NCI-H446 treated with DMSO at 0.1 percent for 48 hours (cell line): ENCODE results near the gene GUCY2D.
"Not testable (repeated sequence)": the region's sequence is repeated elsewhere in the genome, so short reads cannot be mapped to it uniquely, and the experiment has no call there.

ENCODE experiments used
- DNase-seq: peaks from one replicate; lab custom pipeline; 2025; lab: John Stamatoyannopoulos, UW

GUCY2D gene

GRCh38 chr17:8001976-8002720 is at the start of gene GUCY2D:
GUCY2D (plus strand) TSS chr17:8002615; CDS start chr17:8003048, 433 bp downstream.
- DNase-seq, result no peak

- not testable (repeated sequence) for DNase-seq
These were observed 49.1 kb upstream of the GUCY2D start for GRCh38 chr17:7953266-7953665.

GRCh38 chr17:7955414-7956227 is 46.8 kb upstream of the GUCY2D start:
- DNase-seq, result no peak

- DNase-seq, result no peak
These were observed 46.0 kb upstream of the GUCY2D start for GRCh38 chr17:7956228-7956965.

- DNase-seq, result no peak
These were observed 42.7 kb upstream of the GUCY2D start for GRCh38 chr17:7959503-7960253.

- DNase-seq, result no peak
These were observed 41.0 kb upstream of the GUCY2D start for GRCh38 chr17:7961421-7961820.

GRCh38 chr17:7967751-7968150 is 34.7 kb upstream of the GUCY2D start:
- DNase-seq, result no peak

GRCh38 chr17:7969433-7969832 is 33.0 kb upstream of the GUCY2D start:
- DNase-seq, result no peak

- no peak for DNase-seq
These were observed 30.8 kb upstream of the GUCY2D start for GRCh38 chr17:7971651-7972050.

GRCh38 chr17:7972131-7972785 is 30.2 kb upstream of the GUCY2D start:
- no peak for DNase-seq

GRCh38 chr17:7974638-7975131 is 27.7 kb upstream of the GUCY2D start:
- no peak for DNase-seq

GRCh38 chr17:7977039-7977438 is 25.4 kb upstream of the GUCY2D start:
- no peak for DNase-seq

GRCh38 chr17:7977805-7978204 is 24.6 kb upstream of the GUCY2D start:
- DNase-seq, result no peak

- DNase-seq, result no peak
These were observed 20.2 kb upstream of the GUCY2D start for GRCh38 chr17:7982173-7982572.

GRCh38 chr17:7982666-7983065 is 19.7 kb upstream of the GUCY2D start:
- DNase-seq, result no peak

- DNase-seq, result no peak
These were observed 17.5 kb upstream of the GUCY2D start for GRCh38 chr17:7984904-7985303.

GRCh38 chr17:7987112-7987893 is 15.1 kb upstream of the GUCY2D start:
- DNase-seq, result no peak

GRCh38 chr17:7988750-7989178 is 13.7 kb upstream of the GUCY2D start:
- DNase-seq, result peak; percentile 47

- DNase-seq, result peak; percentile 14
These were observed 12.4 kb upstream of the GUCY2D start for GRCh38 chr17:7989781-7990655.
